ENCODE data around the gene NEU2.
"Not testable (repeated sequence)": the region's sequence is repeated elsewhere in the genome, so short reads cannot be mapped to it uniquely, and the experiment has no call there.

NEU2 gene

GRCh38 chr2:233058717-233059546, 26.5 kb downstream of the NEU2 start:
- no peak for DNase-seq

DNA sequence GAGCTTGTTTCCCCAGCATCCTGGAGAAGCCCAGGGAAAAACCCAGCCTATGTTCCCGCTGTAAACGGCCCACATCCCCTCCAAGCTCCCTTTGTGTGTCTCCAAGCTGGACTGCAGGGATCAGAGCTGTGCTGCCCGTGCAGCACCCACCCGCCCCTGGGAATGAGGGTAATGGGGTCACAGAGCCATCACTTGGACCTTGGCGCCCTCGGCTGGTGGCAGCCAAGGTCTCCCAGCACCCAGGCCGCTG, 27.0 kb downstream of the NEU2 start:
- no peak for DNase-seq

GRCh38 chr2:233059797-233060500, 27.5 kb downstream of the NEU2 start, which contains the start of gene INPP5D:
Gene INPP5D (plus strand): TSS chr2:233060342. CDS start chr2:233060479, 137 bp downstream.
- peak; percentile 79 for DNase-seq

DNA sequence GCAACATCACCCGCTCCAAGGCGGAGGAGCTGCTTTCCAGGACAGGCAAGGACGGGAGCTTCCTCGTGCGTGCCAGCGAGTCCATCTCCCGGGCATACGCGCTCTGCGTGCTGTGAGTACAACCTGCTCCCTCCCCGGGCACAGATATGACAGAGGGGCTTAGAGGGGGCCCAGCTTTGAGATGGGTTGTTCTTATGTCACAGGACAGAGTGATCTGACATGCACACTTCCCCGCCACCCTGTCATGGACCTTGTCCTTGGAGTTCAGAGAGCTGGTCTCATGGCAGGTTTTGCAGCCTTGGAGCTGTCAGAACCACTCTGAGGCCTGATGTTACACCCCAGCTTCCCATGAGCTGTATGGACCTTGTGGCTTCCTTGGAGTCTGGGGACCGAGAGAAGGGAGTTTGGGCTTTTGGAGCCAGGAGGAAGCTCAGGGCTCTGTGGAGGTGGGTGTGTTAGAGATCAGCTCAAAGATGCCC, 28.1 kb downstream of the NEU2 start:
- no peak for DNase-seq

DNA sequence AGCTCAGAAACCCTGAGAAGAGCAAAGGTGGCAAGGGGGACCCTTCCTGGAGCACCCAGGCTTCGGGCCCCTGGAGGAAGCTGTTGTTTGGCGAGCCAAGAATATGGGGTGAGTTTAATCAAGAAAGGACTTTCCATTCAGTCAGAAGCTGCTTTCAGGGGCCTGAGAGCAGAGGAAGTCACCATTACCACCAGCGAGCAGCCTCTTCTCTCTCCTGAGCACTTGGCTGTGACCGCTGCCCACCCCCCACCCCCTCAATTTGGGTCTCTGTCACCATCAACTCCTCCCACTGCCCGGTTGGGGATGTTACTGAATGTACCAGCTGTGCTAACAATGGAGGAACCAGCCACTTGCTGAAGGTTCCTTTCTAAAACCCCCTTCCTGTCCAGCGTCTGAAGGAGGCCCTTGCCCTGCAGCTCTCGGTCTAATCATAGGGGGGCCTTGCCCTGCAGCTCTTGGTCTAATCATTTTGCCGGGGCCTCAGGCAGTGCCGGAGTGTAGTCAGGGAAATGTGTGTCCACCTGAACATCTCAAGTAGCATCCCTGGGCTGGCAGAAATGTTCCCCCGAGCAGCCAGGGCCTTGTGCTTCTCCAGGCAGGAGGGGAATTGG, 28.6 kb downstream of the NEU2 start:
- no peak for DNase-seq

GRCh38 chr2:233061591-233062450, 29.3 kb downstream of the NEU2 start:
- DNase-seq = peak; percentile 63

- no peak for DNase-seq
Observed at GRCh38 chr2:233062451-233062850, 30.0 kb downstream of the NEU2 start.

DNA sequence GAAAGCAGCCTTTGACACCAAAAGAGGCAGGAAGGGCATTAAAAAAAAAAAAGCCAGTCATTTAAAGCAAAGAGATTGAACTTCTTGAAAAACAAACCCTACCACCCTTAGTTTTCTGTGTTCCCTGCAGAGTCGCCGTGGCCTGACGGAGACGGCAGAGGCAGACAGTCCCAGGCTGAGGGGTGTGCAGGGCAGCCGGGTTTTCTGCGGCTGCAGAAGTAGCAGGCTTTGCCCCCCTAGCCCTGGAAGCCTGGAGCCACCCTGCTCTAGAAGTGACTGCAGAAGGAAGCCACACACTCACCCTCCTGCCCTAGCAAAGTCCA, 30.4 kb downstream of the NEU2 start:
- peak; percentile 44 for DNase-seq

GRCh38 chr2:233063269-233063975, 30.9 kb downstream of the NEU2 start:
- peak; percentile 52 for DNase-seq

GRCh38 chr2:233063976-233064411, 31.5 kb downstream of the NEU2 start:
- DNase-seq = no peak

DNA sequence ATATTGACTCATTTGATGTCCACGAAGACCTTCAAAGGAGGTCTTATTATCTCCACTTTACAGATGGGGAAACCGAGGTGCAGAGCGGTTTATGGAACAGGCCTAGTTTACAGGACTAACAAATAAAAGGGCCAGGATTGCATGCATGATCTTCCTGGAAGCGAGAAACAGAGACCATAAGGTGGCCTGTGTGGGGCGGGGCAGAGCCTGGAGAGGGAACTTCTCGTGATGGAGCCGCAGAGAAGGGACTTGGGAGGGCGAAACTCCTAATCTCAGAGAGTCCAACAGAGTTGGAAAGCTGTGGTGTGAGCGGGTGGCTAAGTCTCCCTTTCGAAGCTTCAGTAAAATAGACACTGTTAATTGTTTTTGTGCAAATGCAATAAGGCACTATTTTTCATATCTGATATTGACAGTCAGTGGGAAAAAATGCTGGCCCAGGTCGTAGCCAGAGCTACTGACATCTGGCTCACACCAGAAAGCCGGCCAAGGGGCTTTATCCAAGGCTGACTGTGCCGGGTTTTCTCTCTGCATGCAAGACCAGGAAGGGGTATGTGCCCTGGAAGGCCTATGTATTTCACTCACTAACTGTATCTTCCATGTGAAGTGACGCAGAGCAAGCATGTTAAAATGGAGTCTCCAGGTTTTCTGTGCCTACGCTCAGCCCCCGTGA, 32.2 kb downstream of the NEU2 start:
- DNase-seq = no peak

- not testable (repeated sequence) for DNase-seq
Observed at GRCh38 chr2:233065200-233065589, 32.7 kb downstream of the NEU2 start.

DNA sequence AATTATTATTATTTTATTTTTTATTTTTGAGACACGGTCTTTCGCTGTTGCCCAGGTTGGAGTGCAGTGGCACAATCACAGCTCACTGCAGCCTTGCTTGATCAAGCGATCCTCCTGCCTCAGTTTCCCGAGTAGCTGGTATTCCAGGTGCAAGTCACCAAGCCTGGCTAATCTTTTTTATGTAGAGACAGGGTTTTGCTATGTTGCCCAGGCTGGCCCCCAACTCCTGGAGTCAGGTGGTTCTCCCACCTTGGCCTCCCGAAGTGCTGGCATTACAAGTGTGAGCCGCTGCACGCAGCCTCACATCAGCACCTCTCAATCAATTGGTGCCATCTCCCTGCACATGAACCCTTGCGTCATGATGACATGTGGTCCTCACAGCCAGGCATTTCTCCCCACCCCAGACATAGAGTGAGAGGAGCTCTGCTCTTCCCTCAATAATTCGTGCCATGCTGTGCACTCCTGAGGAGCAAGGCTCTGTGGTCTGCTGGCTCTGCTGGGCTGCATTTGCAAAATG, 33.5 kb downstream of the NEU2 start:
- no peak for DNase-seq

- no peak for DNase-seq
Observed at GRCh38 chr2:233068762-233069418, 36.4 kb downstream of the NEU2 start.

DNA sequence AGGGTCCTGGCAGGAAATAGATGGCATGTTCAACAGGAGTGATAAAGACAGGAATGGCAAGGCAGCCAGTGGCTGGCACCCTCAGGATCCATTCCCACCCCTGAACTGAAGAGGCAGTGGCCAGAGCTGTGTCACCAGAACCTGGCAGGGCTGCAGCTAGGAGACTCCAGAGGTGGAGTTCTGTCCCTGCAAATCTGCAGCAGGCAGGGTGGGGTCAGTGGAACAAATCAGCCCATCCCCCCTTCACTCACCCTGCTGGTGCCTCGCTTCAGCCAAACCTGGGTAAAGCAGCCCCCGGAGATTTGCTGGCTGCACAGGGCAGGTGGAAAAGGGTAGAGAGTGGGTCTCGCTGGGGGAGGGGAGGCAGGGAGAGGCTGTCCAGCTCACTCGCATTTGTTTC, 40.4 kb downstream of the NEU2 start:
- no peak for DNase-seq

DNA sequence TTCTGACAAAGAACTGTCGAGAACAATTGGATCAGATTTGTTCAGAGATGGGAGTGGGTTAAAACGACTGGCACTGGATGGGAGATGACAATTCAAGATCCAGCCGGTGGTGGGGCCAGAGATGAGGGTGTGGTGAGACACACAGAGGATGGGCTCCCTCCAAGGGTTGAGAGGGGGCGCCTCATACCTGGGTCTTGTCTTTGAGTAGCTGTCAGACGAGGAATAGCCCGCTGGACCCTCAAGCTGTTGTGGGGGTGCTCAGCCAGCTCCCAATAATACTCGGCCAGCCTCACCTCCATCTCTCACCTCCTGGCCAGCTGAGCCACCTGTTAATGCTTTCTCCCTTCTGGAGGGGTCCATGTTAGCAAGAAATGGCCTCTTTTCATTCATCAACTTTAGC, 41.6 kb downstream of the NEU2 start:
- DNase-seq = no peak

DNA sequence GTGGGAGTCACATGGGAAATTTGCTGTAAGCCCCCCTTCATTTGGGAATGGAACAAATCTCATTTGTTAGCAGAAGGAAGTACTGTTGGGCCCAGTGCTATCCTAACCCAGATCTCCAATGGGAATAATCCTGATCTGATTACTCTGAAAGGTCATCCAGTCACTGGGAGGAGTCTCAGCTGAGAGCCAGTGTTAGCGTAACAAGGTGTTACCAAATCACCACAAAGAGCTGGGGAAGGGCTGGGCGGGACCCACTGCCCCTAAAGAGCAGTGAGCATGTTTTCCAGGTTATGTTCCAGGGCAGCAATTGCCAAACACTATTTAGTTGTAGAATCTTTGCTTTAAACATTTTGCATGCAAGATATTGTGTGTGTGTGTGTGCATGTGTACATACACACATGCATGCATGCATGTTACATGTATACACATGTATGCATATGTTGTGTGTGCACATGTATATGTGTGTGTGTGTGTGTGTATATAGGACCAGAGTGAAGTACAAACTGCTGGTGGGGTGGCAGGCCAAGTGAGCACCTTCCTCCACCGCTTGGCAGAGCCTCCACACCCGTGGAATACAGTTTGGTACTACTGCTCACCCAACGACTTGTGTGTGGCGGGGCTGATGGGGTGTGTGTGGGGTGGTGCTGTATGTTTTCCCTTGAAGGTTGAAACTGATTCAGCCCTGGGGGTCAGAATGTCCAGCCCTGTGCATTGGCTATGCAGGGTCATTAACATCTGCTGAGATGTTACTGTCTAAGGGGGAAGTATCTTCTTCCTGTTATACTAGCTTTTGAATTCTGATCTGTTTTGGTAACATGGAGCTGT, 42.9 kb downstream of the NEU2 start:
- DNase-seq = no peak

- DNase-seq = peak; percentile 65
Observed at GRCh38 chr2:233075966-233076339, 43.5 kb downstream of the NEU2 start.

DNA sequence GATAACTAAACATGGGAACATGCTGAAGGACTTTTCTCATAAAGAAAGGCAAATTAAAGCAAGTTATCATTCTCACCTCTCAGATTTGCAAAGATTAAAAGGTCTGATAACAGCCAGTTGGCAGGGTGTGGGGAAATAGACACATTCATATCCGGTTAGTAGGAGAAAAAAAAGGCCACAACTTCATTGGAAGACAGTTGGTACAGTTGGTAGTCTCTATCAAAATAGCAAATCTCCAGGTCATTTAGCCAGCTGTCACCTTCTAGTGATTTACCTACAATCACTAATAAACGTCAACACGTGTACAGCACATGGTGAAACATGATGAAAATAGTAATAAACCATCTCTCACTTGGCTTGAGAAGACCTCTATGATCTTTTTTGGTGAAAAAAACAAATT, 44.3 kb downstream of the NEU2 start:
- no peak for DNase-seq

DNA sequence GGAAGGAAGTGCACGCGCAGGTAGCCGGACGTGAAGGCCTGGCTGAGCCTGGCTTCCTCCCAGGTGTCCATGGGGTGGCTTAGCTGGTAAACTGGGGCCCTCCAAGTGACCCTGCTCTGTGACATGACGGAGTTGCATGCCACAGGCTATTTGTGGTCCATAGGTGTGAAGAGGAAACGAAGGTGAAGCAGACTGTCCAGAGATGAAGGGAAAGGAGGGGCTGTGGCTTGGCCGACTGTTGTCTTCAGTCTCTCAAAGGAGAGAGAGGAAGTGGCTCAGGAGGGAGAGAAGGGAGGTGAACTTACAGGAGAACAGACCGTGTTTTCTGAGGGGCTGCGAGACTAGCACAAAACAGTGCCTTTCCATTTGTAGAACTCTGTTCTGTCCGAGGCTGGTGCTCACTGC, 47.0 kb downstream of the NEU2 start:
- peak; percentile 48 for DNase-seq

Data from CD4-positive, alpha-beta T cell treated with Interleukin-17A for 4 hours (primary cell).